Measurements from ENCODE around the gene PPP1R12B.

PPP1R12B gene

GRCh38 chr1:202599669-202600431 is 251.4 kb downstream of the PPP1R12B start (continued):
- TF ChIP-seq ZNF654 (tag by site-specific recombination; IDR thresholded peaks at IDR 0.05; ENCODE audit: low read depth) (peak; percentile 81), ZNF585B (tag by site-specific recombination; IDR thresholded peaks at IDR 0.05) (no peak), ZNF214 (tag by site-specific recombination; IDR thresholded peaks at IDR 0.05; ENCODE audit: borderline replicate concordance) (no peak), MZF1 (tag by site-specific recombination; IDR thresholded peaks at IDR 0.05; ENCODE audit: borderline replicate concordance) (no peak), GLIS1 (tag by site-specific recombination; IDR thresholded peaks at IDR 0.05) (no peak), ZFP3 (tag by site-specific recombination; IDR thresholded peaks at IDR 0.05; ENCODE audit: low read depth) (no peak), EGR2 (tag by site-specific recombination; IDR thresholded peaks at IDR 0.05; ENCODE audit: low read depth) (peak; percentile 78), REST (tag by site-specific recombination; IDR thresholded peaks at IDR 0.05) (no peak), ZFHX2 (tag by site-specific recombination; conservative IDR thresholded peaks at IDR 0.05) (peak; percentile 84), ZNF473 (tag by site-specific recombination; IDR thresholded peaks at IDR 0.05) (no peak), ZFP41 (tag by site-specific recombination; IDR thresholded peaks at IDR 0.05; ENCODE audit: borderline replicate concordance) (no peak), ZNF792 (tag by site-specific recombination; IDR thresholded peaks at IDR 0.05) (no peak), ZNF843 (tag by site-specific recombination; IDR thresholded peaks at IDR 0.05) (no peak), ZNF660 (tag by site-specific recombination; IDR thresholded peaks at IDR 0.05) (0 out of 2 replicates have a peak, but pooled peaks have one; percentile 13), ZNF311 (tag by site-specific recombination; IDR thresholded peaks at IDR 0.05; ENCODE audit: borderline replicate concordance) (no peak), ZNF2 (tag by site-specific recombination; IDR thresholded peaks at IDR 0.05) (no peak), ZNF404 (tag by site-specific recombination; IDR thresholded peaks at IDR 0.05) (no peak), ZNF274 (IDR thresholded peaks at IDR 0.05; ENCODE audit: low read length) (no peak), ZNF274 (tag by site-specific recombination; IDR thresholded peaks at IDR 0.05; ENCODE audit: borderline replicate concordance) (no peak), ZNF626 (tag by site-specific recombination; IDR thresholded peaks at IDR 0.05) (no peak), ZBTB10 (tag by site-specific recombination; IDR thresholded peaks at IDR 0.05) (no peak), BCL11A (tag by site-specific recombination; IDR thresholded peaks at IDR 0.05; ENCODE audit: low read depth) (no peak), ZNF426 (tag by site-specific recombination; IDR thresholded peaks at IDR 0.05) (no peak), ZNF140 (tag by site-specific recombination; IDR thresholded peaks at IDR 0.05) (no peak), ZNF239 (tag by site-specific recombination; IDR thresholded peaks at IDR 0.05) (no peak), ZNF433 (tag by site-specific recombination; IDR thresholded peaks at IDR 0.05; ENCODE audit: low read depth) (no peak)
- TF ChIP-seq, protein P1, sequence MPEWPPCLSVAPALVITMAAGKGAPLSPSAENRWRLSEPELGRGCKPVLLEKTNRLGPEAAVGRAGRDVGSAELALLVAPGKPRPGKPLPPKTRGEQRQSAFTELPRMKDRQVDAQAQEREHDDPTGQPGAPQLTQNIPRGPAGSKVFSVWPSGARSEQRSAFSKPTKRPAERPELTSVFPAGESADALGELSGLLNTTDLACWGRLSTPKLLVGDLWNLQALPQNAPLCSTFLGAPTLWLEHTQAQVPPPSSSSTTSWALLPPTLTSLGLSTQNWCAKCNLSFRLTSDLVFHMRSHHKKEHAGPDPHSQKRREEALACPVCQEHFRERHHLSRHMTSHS (tag by site-specific recombination; IDR thresholded peaks at IDR 0.05) = no peak
- TF ChIP-seq, protein P2, sequence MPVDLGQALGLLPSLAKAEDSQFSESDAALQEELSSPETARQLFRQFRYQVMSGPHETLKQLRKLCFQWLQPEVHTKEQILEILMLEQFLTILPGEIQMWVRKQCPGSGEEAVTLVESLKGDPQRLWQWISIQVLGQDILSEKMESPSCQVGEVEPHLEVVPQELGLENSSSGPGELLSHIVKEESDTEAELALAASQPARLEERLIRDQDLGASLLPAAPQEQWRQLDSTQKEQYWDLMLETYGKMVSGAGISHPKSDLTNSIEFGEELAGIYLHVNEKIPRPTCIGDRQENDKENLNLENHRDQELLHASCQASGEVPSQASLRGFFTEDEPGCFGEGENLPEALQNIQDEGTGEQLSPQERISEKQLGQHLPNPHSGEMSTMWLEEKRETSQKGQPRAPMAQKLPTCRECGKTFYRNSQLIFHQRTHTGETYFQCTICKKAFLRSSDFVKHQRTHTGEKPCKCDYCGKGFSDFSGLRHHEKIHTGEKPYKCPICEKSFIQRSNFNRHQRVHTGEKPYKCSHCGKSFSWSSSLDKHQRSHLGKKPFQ (tag by site-specific recombination; IDR thresholded peaks at IDR 0.05) = no peak
- TF ChIP-seq, protein P3, sequence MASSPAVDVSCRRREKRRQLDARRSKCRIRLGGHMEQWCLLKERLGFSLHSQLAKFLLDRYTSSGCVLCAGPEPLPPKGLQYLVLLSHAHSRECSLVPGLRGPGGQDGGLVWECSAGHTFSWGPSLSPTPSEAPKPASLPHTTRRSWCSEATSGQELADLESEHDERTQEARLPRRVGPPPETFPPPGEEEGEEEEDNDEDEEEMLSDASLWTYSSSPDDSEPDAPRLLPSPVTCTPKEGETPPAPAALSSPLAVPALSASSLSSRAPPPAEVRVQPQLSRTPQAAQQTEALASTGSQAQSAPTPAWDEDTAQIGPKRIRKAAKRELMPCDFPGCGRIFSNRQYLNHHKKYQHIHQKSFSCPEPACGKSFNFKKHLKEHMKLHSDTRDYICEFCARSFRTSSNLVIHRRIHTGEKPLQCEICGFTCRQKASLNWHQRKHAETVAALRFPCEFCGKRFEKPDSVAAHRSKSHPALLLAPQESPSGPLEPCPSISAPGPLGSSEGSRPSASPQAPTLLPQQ (tag by site-specific recombination; IDR thresholded peaks at IDR 0.05) = no peak
